Left ventricle myocardium inferior (tissue), 1 donor: ENCODE data around the gene RNF144A. TPM values are rescaled to one million over a fixed set of nuclear protein-coding genes. Genes with fewer than 3 reads are reported as not detected.

Experiments used
- DNase-seq: peaks from one replicate; pipeline ENCODE4 v3.0.0-alpha.2; 2020
- H3K27ac ChIP-seq: fragments of 200-600 bp; replicated peaks from 2 replicates; pipeline ENCODE4 v1.8.0; 2021
- H3K27me3 ChIP-seq: fragments of 200-600 bp; 2 replicates; pipeline ENCODE4 v1.8.0; 2021; ENCODE audit warnings: low read depth
- H3K36me3 ChIP-seq: fragments of 200-600 bp; 2 replicates; pipeline ENCODE4 v1.8.0; 2021
- H3K4me1 ChIP-seq: fragments of 200-600 bp; 2 replicates; pipeline ENCODE4 v1.8.0; 2021
- H3K4me3 ChIP-seq: fragments of 200-600 bp; 2 replicates; pipeline ENCODE4 v1.8.0; 2021; ENCODE audit warnings: mild to moderate bottlenecking, moderate library complexity
- H3K9me3 ChIP-seq: fragments of 200-600 bp; replicated peaks from 2 replicates; pipeline ENCODE4 v1.8.0; 2021
- intact Hi-C: fragments of 100-400 bp; cut with micrococcal nuclease; formaldehyde crosslinking; loops from one replicate; pipeline ENCODE4 v1.11.0; 2022
- total RNA-seq: library from RNA; stranded (reverse); fragmentation: NEBNext Ultra II Directional; extraction: Animal tissue kit (Norgen Biotek cat#: 25700); gene quantifications from one replicate; pipeline ENCODE4 v1.2.1, GENCODE V29; 2021
- TF ChIP-seq, protein P1 (sequence below): fragments of 200-600 bp; IDR thresholded peaks from 2 replicates; pipeline ENCODE4 v1.8.0; 2021; ENCODE audit warnings: antibody characterized with exemption, mild to moderate bottlenecking, borderline replicate concordance
- donor health status: DM: no; HTN: yes; CAD: no; lungs with severe emphysema.

The RNF144A gene
- total RNA-seq, 1 donor from 2014 or later: 17.9 TPM

DNA sequence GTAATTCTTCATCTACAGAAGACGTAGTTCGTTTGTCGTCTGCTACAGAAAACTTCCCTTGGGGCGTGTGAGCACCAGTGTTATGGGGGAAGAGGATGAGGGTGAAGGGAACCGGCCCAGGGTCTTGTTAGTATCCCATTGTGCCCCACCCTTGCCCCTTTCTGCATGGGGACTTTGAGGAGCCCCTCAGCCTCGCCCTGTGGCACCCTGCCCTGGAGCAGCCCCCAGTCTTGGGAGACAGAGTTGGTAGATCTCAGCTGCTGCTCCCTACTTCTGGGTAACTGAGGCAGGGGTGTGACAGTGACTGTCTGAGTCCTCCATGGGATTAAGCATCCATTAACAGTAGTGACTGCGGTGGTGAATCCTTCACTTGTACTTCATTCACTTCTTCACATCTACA, 50.1 kb downstream of the RNF144A start:
- H3K9me3 ChIP-seq: no peaks in the 10 kb centered on the region
- no peaks in the 10 kb centered on the region for H3K27me3 ChIP-seq
- H3K27ac ChIP-seq: no peak overlapping the region
- H3K4me3 ChIP-seq: no peak overlapping the region
- TF ChIP-seq, protein P1, sequence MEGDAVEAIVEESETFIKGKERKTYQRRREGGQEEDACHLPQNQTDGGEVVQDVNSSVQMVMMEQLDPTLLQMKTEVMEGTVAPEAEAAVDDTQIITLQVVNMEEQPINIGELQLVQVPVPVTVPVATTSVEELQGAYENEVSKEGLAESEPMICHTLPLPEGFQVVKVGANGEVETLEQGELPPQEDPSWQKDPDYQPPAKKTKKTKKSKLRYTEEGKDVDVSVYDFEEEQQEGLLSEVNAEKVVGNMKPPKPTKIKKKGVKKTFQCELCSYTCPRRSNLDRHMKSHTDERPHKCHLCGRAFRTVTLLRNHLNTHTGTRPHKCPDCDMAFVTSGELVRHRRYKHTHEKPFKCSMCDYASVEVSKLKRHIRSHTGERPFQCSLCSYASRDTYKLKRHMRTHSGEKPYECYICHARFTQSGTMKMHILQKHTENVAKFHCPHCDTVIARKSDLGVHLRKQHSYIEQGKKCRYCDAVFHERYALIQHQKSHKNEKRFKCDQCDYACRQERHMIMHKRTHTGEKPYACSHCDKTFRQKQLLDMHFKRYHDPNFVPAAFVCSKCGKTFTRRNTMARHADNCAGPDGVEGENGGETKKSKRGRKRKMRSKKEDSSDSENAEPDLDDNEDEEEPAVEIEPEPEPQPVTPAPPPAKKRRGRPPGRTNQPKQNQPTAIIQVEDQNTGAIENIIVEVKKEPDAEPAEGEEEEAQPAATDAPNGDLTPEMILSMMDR: no peak
- peaks cover 5% of the 10 kb centered on the region for H3K36me3 ChIP-seq
- intact Hi-C loops: no loop called here
- H3K4me1 ChIP-seq: peaks cover 39% of the 10 kb centered on the region
- no peak for DNase-seq

DNA sequence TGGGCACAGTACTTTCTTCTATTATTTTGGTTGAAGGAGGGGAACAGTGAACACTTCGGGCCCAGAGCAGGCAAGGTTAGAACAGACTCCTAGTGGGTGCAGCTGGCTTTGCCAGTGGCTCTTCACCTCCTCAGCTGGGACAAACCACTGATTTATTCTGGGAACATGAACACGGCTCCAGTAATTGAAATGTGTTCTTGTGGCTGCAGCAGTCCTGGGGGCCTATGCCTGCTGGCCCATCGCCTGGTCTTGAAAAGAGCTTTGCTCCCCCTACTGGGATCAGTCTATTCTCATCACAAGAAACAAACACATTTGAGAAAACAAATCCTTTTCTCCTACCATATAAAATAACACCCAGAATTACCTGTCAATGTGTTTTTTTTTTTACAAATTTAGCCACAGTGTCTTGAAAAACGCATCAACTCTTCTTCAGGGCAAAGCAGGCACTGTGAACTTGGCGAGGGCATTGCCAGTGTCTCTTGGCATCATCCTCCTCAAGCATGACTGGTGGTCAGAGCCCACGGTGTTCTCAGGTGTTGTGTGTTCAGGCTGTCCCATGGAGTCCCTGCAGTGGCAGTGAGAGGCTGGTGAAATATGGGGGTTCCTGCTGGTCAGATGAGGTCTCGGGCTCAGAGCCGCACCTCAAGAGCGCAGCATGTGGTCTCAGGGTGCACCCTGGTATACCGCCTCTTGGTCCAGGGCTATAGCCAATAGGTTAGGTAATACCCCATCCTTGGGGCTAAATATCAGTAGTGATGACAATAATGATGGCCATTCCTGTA, 51.3 kb downstream of the RNF144A start:
- Histone ChIP-seq H3K36me3 (peaks cover 5% of the 10 kb centered on the region), H3K27ac (no peak overlapping the region), H3K4me1 (peaks cover 39% of the 10 kb centered on the region), H3K4me3 (no peak overlapping the region), H3K27me3 (no peaks in the 10 kb centered on the region), H3K9me3 (no peaks in the 10 kb centered on the region)
- intact Hi-C loops: no loop called here
- peak; percentile 36 for DNase-seq
- TF ChIP-seq, protein P1: peak; percentile 45

DNA sequence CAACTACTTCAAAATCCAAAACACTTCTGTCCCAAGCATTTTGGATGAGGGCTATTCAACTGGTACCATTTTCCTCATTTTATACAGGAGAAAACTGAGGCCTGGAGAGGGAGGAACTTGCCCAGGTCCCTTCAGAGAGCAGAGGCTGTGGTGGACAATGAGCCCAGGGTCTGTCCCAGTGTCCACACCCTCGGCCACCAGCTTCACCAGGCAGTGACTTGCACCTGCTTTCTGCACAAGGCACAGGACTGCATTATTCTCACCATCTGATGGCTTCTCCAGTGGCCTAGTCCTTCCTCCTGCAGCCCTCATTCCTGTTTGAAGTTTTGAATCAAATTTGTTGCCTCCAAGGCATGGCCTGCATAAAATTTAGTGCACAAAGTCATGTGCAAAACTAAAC, 53.3 kb downstream of the RNF144A start:
- no peak for DNase-seq
- intact Hi-C loops: no loop called here
- TF ChIP-seq, protein P1: no peak

DNA sequence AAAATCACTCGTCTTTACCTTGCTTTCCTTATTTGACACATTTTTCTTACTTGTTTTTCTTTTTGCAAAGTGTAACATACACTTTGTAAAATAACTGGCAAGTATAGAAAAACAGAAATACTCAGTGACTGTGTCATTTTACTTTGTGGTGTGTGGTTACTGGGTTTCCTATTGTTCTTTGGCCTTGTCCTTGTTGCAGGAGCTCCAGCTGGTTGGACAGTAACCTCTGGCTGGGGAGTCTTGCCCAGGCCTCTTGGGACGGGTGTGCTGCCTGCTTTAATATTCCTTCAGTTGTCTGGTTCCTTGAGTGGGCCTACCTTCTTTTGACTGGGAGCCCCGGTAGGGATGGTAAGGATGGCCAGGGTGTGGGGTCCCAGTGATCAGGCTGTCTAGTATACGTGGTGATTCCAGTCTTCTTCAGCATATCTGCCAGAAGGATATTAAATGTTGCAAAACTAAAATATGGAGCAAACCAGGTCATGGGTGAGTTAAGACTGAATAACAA, 53.8 kb downstream of the RNF144A start:
- intact Hi-C loops: no loop called here

More for the DNA sequence above, 53.3 kb downstream of the RNF144A start:
- Histone ChIP-seq H3K27me3 (no peaks in the 10 kb centered on the region), H3K9me3 (no peaks in the 10 kb centered on the region), H3K36me3 (peaks cover 5% of the 10 kb centered on the region), H3K4me1 (peaks cover 39% of the 10 kb centered on the region), H3K4me3 (no peak overlapping the region), H3K27ac (no peak overlapping the region)

DNA sequence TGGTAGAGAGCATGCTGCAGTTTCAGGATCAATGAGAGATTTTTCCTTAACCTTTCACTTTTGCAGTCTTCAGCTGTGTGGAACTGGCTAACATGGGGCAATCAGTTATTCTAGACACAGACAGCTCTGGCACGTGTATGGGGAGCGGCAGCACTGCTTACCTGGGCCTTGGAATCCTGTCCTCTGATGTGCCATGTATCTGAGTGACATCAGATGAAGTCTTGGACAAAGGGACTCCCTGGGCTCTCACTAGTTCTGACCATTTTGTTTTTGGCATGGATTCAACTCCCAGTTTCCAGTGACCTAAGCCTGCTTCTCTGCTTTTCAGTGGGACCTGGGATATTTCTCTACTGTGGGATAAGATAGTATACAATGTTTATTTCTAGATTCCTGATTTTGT, 54.3 kb downstream of the RNF144A start:
- peaks cover 43% of the 10 kb centered on the region for H3K4me1 ChIP-seq
- intact Hi-C loops: no loop called here
- TF ChIP-seq, protein P1: no peak
- peaks cover 5% of the 10 kb centered on the region for H3K36me3 ChIP-seq
- no peak for DNase-seq
- no peak overlapping the region for H3K27ac ChIP-seq
- H3K9me3 ChIP-seq: no peaks in the 10 kb centered on the region
- no peak overlapping the region for H3K4me3 ChIP-seq
- no peaks in the 10 kb centered on the region for H3K27me3 ChIP-seq

More for the DNA sequence above, 53.8 kb downstream of the RNF144A start:
- no peaks in the 10 kb centered on the region for H3K27me3 ChIP-seq
- TF ChIP-seq, protein P1: no peak
- H3K4me1 ChIP-seq: peaks cover 43% of the 10 kb centered on the region
- no peak overlapping the region for H3K27ac ChIP-seq
- no peaks in the 10 kb centered on the region for H3K9me3 ChIP-seq
- H3K36me3 ChIP-seq: peaks cover 5% of the 10 kb centered on the region
- DNase-seq: no peak
- H3K4me3 ChIP-seq: no peak overlapping the region
